ENCODE results near the gene RGSL1. TPM values are rescaled to one million over a fixed set of nuclear protein-coding genes. Genes with fewer than 3 reads are reported as not detected.

The RGSL1 gene
- total and polyA plus RNA-seq, 9 of the 15 experiments (the other 6 are each of a cell fraction or from before 2014, with no cell fraction given), result 0.03 TPM; not detected in 8

DNA sequence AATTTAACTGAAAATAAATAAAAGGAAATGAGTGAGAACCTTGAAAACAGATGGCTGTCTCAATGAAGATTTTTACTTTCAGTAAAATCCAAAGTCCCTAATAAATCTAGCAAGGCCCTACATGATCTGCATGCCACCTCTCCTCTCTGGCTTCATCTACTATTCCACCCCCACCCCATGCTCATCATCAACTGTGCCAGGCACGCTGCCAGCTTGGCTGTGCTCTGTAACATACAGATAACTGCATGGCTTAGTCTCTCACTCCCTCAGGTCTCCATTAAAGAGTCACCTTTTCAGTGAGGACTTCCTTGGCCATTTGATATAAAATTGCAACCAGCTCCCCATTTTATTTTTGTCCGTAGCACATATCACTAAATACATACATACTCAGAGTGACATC is 26.7 kb downstream of the RGSL1 start:
- in situ Hi-C loops (cut with MboI), result no loop called here
- DNase-seq (ENCODE audit: extremely low read depth in 1 of 4, low spot score in 3 of 4) (no peak), FAIRE-seq (no peak), ATAC-seq (no peak)
- H4K20me1 ChIP-seq (replicated peaks; ENCODE audit: control insufficient read depth, insufficient read depth, low read length), result no peaks in the 10 kb centered on the region
- BruUV-seq (replicated peaks), result no TSS peak
- ChIA-PET POLR2A (interaction anchor here (0.6 to 1.7 kb wide), 2 partner anchors 12 to 504 kb away, joined by 3 read pairs; no protein-coding TSS in a partner anchor), CTCF (ENCODE audit: low intra/inter-chr PET ratio) (no interaction called here)
- no peaks in the 10 kb centered on the region for H3K9me3 ChIP-seq (replicated peaks; ENCODE audit: control insufficient read depth, insufficient read depth, low read depth, low read length)
- H3K9ac ChIP-seq (ENCODE audit: insufficient read depth in 1 of 2, low read depth in 2 of 2, low read length in 2 of 2), result no peak overlapping the region
- H3K9me1 ChIP-seq (ENCODE audit: control insufficient read depth, insufficient read depth, low read length), result no peaks in the 10 kb centered on the region
- WGBS (ENCODE audit: insufficient coverage, low coverage, missing lambda C conversion rate), result 0% methylated on average over 2 of the region's 2 CpGs
- no peak overlapping the region for H3K4me3 ChIP-seq
- H3K4me2 ChIP-seq (ENCODE audit: insufficient read depth, low read length), result no peak overlapping the region
- H3K4me1 ChIP-seq (replicated peaks in 1 of 2; ENCODE audit: control insufficient read depth in 2 of 2, insufficient read depth in 2 of 2, low read length in 2 of 2), result no peaks in the 10 kb centered on the region
- intact Hi-C loops (cut with micrococcal nuclease), result no loop called here
- H2AFZ ChIP-seq (ENCODE audit: low read depth, low read length), result no peak overlapping the region
- no peaks in the 10 kb centered on the region for H3K36me3 ChIP-seq (ENCODE audit: control insufficient read depth, insufficient read depth, low read length)
- no peak overlapping the region for H3K27ac ChIP-seq (ENCODE audit: extremely low read depth, low read depth, low read length)
- no peaks in the 10 kb centered on the region for H3K79me2 ChIP-seq (ENCODE audit: control insufficient read depth, insufficient read depth, low read length)
- peaks cover 0 to 7% of the 10 kb centered on the region in 2 experiments; a peak in 2 of 5 replicates for H3K27me3 ChIP-seq (ENCODE audit: control insufficient read depth in 2 of 2, insufficient read depth in 2 of 2, low read length in 2 of 2)
- TF ChIP-seq, protein P1, sequence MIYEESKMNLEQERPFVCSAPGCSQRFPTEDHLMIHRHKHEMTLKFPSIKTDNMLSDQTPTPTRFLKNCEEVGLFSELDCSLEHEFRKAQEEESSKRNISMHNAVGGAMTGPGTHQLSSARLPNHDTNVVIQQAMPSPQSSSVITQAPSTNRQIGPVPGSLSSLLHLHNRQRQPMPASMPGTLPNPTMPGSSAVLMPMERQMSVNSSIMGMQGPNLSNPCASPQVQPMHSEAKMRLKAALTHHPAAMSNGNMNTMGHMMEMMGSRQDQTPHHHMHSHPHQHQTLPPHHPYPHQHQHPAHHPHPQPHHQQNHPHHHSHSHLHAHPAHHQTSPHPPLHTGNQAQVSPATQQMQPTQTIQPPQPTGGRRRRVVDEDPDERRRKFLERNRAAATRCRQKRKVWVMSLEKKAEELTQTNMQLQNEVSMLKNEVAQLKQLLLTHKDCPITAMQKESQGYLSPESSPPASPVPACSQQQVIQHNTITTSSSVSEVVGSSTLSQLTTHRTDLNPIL (CRISPR knock-in tag; IDR thresholded peaks at IDR 0.05), result no peak
- TF ChIP-seq ESRRA (IDR thresholded peaks at IDR 0.05; ENCODE audit: borderline replicate concordance, low read depth) (no peak), ZNF717 (CRISPR knock-in tag; IDR thresholded peaks at IDR 0.05) (no peak), ETS2 (tag; IDR thresholded peaks at IDR 0.05; ENCODE audit: borderline replicate concordance, poor library complexity, severe bottlenecking) (no peak), GTF2E2 (tag; IDR thresholded peaks at IDR 0.05) (no peak), TAF9B (IDR thresholded peaks at IDR 0.05; ENCODE audit: partially characterized antibody) (no peak), CEBPB (tag; IDR thresholded peaks at IDR 0.05) (no peak), TARDBP (IDR thresholded peaks at IDR 0.05) (no peak), NR2F6 (CRISPR knock-in tag; IDR thresholded peaks at IDR 0.05) (no peak), TAF1 (IDR thresholded peaks at IDR 0.05; ENCODE audit: control insufficient read depth, extremely low read depth, insufficient read depth, low read length, severe bottlenecking) (no peak), MECOM (CRISPR knock-in tag; IDR thresholded peaks at IDR 0.05) (no peak)
- TF ChIP-seq, protein P2, sequence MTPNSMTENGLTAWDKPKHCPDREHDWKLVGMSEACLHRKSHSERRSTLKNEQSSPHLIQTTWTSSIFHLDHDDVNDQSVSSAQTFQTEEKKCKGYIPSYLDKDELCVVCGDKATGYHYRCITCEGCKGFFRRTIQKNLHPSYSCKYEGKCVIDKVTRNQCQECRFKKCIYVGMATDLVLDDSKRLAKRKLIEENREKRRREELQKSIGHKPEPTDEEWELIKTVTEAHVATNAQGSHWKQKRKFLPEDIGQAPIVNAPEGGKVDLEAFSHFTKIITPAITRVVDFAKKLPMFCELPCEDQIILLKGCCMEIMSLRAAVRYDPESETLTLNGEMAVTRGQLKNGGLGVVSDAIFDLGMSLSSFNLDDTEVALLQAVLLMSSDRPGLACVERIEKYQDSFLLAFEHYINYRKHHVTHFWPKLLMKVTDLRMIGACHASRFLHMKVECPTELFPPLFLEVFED (CRISPR knock-in tag; conservative IDR thresholded peaks at IDR 0.05), result no peak
- TF ChIP-seq, protein P3, sequence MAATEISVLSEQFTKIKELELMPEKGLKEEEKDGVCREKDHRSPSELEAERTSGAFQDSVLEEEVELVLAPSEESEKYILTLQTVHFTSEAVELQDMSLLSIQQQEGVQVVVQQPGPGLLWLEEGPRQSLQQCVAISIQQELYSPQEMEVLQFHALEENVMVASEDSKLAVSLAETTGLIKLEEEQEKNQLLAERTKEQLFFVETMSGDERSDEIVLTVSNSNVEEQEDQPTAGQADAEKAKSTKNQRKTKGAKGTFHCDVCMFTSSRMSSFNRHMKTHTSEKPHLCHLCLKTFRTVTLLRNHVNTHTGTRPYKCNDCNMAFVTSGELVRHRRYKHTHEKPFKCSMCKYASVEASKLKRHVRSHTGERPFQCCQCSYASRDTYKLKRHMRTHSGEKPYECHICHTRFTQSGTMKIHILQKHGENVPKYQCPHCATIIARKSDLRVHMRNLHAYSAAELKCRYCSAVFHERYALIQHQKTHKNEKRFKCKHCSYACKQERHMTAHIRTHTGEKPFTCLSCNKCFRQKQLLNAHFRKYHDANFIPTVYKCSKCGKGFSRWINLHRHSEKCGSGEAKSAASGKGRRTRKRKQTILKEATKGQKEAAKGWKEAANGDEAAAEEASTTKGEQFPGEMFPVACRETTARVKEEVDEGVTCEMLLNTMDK (IDR thresholded peaks at IDR 0.05; ENCODE audit: borderline replicate concordance, insufficient read depth, low read depth, low read length, poor library complexity, severe bottlenecking), result no peak
- TF ChIP-seq, protein P4, sequence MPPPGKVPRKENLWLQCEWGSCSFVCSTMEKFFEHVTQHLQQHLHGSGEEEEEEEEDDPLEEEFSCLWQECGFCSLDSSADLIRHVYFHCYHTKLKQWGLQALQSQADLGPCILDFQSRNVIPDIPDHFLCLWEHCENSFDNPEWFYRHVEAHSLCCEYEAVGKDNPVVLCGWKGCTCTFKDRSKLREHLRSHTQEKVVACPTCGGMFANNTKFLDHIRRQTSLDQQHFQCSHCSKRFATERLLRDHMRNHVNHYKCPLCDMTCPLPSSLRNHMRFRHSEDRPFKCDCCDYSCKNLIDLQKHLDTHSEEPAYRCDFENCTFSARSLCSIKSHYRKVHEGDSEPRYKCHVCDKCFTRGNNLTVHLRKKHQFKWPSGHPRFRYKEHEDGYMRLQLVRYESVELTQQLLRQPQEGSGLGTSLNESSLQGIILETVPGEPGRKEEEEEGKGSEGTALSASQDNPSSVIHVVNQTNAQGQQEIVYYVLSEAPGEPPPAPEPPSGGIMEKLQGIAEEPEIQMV (tag; conservative IDR thresholded peaks at IDR 0.05; ENCODE audit: low read depth), result no peak
- TF ChIP-seq, protein P5, sequence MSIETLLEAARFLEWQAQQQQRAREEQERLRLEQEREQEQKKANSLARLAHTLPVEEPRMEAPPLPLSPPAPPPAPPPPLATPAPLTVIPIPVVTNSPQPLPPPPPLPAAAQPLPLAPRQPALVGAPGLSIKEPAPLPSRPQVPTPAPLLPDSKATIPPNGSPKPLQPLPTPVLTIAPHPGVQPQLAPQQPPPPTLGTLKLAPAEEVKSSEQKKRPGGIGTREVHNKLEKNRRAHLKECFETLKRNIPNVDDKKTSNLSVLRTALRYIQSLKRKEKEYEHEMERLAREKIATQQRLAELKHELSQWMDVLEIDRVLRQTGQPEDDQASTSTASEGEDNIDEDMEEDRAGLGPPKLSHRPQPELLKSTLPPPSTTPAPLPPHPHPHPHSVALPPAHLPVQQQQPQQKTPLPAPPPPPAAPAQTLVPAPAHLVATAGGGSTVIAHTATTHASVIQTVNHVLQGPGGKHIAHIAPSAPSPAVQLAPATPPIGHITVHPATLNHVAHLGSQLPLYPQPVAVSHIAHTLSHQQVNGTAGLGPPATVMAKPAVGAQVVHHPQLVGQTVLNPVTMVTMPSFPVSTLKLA (conservative IDR thresholded peaks at IDR 0.05), result no peak
